PFSK-1 (cell line): ENCODE results near the gene TMEM266.

Source experiments
- FOXP2 ChIP-seq: optimal IDR thresholded peaks from 2 replicates; pipeline ENCODE3; 2011; ENCODE audit warnings: borderline replicate concordance, control low read depth, inconsistent platforms; ENCODE audit not compliant: insufficient read depth; ENCODE audit errors: extremely low read length, extremely low read depth
- POLR2AphosphoS5 ChIP-seq: IDR thresholded peaks from 2 replicates; pipeline ENCODE4 v1.6.1; 2012; ENCODE audit warnings: low read depth, mild to moderate bottlenecking, control low read depth, low read length, moderate library complexity
- SIN3A ChIP-seq: IDR thresholded peaks from 2 replicates; pipeline ENCODE4 v1.6.1; 2012; ENCODE audit warnings: mild to moderate bottlenecking, low read length, moderate library complexity, borderline replicate concordance; ENCODE audit not compliant: insufficient read depth
- TAF1 ChIP-seq: IDR thresholded peaks from 2 replicates; pipeline ENCODE4 v1.6.1; 2012; ENCODE audit warnings: low read length, control low read depth, borderline replicate concordance; ENCODE audit not compliant: insufficient read depth
- TF ChIP-seq, protein P1 (sequence below), 2 experiments: IDR thresholded peaks; 2 replicates each; pipeline versions ENCODE4 v1.6.1 to v1.8.0; 2011 to 2012; ENCODE audit warnings: low read depth in 2 of 2, low read length in 2 of 2, control low read depth in 1 of 2, inconsistent platforms in 1 of 2, mild to moderate bottlenecking in 1 of 2, moderate library complexity in 1 of 2; ENCODE audit not compliant: insufficient read depth in 1 of 2

The TMEM266 gene

DNA sequence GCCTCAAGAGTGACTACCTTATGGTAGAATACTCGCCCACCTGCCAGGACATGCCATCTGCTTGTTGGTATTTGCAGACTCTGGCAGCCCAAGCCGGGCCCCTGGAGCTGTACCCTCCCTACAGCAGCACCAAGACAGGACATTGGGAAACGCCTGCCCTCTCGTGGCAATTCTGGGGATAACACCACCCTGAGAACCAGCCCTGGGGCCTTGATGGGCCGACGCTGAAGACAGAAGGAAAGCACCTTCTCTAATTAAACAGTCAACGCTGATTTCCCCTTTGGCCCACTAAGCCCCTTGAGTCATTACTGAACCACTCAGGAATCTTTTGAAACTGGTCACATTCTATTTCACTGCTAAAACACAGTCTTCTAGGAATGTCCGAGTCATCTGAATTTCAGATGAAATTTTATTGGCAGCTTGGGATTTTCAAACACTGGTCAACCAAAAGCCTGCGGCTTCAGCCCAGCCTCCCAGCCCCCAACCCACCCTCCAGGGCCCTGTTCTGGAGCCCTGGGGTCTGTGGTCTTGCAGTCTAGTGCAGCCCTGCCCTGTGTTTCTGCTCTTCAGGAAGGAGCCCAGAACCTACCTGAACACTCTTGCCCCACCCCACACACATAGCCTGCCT, 91.3 kb downstream of the TMEM266 start:
- TF ChIP-seq POLR2AphosphoS5: no peak

DNA sequence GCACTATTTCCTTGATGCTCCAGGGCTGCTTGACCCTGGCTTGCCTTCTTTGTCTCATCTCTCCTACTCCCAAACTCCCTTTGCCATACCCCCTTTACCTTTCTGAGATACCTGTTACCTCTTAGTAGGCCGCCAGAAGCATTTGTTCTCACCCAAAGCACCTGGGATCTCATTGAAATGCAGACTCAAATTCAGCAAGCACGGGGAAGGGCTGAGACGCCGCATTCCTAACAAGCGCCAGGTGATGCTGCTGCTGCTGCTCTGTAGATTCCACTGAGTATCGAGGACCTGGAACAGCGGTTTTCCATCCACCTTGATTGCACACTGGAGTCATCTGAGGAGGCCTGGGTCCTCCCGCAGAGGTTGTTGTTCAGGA, 91.8 kb downstream of the TMEM266 start:
- TF ChIP-seq TAF1: no peak

DNA sequence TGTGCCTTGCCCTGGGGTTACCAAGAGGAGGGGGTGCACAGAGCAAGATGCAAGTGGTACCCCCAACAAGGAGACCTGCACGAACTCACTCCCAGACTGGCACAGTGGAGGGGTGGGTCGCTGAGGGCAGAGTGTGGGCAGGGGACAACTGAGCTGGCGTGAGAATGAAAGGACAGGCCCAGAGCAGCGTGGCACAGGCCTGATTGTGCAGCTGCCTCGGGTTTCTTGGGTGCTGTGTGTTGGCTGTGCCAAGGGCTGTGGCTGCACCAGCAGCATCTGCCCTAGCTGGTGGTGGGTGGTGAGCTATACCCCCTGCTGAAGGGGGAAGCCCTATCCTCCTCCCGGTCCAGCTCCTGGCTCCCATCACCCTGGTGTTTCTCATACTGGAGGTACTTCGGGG, 92.4 kb downstream of the TMEM266 start:
- TF ChIP-seq FOXP2: no peak
- TF ChIP-seq POLR2AphosphoS5: no peak
- TF ChIP-seq, protein P1, sequence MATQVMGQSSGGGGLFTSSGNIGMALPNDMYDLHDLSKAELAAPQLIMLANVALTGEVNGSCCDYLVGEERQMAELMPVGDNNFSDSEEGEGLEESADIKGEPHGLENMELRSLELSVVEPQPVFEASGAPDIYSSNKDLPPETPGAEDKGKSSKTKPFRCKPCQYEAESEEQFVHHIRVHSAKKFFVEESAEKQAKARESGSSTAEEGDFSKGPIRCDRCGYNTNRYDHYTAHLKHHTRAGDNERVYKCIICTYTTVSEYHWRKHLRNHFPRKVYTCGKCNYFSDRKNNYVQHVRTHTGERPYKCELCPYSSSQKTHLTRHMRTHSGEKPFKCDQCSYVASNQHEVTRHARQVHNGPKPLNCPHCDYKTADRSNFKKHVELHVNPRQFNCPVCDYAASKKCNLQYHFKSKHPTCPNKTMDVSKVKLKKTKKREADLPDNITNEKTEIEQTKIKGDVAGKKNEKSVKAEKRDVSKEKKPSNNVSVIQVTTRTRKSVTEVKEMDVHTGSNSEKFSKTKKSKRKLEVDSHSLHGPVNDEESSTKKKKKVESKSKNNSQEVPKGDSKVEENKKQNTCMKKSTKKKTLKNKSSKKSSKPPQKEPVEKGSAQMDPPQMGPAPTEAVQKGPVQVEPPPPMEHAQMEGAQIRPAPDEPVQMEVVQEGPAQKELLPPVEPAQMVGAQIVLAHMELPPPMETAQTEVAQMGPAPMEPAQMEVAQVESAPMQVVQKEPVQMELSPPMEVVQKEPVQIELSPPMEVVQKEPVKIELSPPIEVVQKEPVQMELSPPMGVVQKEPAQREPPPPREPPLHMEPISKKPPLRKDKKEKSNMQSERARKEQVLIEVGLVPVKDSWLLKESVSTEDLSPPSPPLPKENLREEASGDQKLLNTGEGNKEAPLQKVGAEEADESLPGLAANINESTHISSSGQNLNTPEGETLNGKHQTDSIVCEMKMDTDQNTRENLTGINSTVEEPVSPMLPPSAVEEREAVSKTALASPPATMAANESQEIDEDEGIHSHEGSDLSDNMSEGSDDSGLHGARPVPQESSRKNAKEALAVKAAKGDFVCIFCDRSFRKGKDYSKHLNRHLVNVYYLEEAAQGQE (IDR thresholded peaks at IDR 0.05; ENCODE audit: insufficient read depth in 1 of 2, low read depth in 2 of 2, low read length in 2 of 2): no peak

- no peak for TF ChIP-seq TAF1
- TF ChIP-seq, protein P1 (IDR thresholded peaks at IDR 0.05; ENCODE audit: insufficient read depth in 1 of 2, low read depth in 2 of 2, low read length in 2 of 2): no peak
- no peak for TF ChIP-seq POLR2AphosphoS5
- no peak for TF ChIP-seq SIN3A
- no peak for TF ChIP-seq FOXP2
Observed at GRCh38 chr15:76153241-76154197, 93.7 kb downstream of the TMEM266 start.

DNA sequence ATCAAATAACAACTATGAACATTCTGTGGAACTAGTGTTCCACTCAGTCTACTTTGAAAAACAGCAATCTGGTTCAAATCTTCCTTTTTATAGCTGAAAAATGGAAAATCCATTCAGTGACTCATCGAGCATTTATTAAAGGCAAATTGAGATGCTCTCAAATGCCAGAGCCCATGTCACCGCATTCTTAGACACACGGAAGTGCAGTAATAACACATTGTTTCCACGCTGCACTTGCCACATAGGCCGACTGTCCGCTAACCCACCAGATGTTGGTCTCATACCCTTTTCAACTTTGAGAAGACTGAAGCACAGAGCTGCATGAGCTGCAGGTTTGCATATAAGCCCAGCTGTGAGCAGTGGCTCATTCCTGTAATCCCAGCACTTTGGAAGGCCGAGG, 95.9 kb downstream of the TMEM266 start:
- TF ChIP-seq, protein P1 (IDR thresholded peaks at IDR 0.05; ENCODE audit: insufficient read depth in 1 of 2, low read depth in 2 of 2, low read length in 2 of 2): no peak
- TF ChIP-seq TAF1: no peak
- TF ChIP-seq POLR2AphosphoS5: no peak
- TF ChIP-seq FOXP2: no peak
- no peak for TF ChIP-seq SIN3A

GRCh38 chr15:76158226-76158625, 98.4 kb downstream of the TMEM266 start:
- TF ChIP-seq POLR2AphosphoS5: no peak
- TF ChIP-seq FOXP2: no peak
- no peak for TF ChIP-seq SIN3A
- TF ChIP-seq, protein P1 (IDR thresholded peaks at IDR 0.05; ENCODE audit: insufficient read depth in 1 of 2, low read depth in 2 of 2, low read length in 2 of 2): no peak
- TF ChIP-seq TAF1: no peak
